ENCODE results near the gene POR. TPM values are rescaled to one million over a fixed set of nuclear protein-coding genes. Genes with fewer than 3 reads are reported as not detected.
A peak's percentile ranks its signal among the peaks of the same experiment; 100 is the strongest.

Gene POR
- total RNA-seq, 2 donors from 2014 or later = 22.7 to 40.9 TPM

GRCh38 chr7:75987805-75988567 is 73.0 kb downstream of the POR start:
- H3K9me3 Mint-ChIP-seq = no peaks in the 10 kb centered on the region
- DNase-seq (ENCODE audit: low spot score in 2 of 2) (no peak), ATAC-seq (no peak)
- H3K36me3 Mint-ChIP-seq = no peaks in the 10 kb centered on the region
- H3K27ac Mint-ChIP-seq = no peak overlapping the region

GRCh38 chr7:75988568-75989499 is 73.9 kb downstream of the POR start:
- Mint-ChIP-seq H3K36me3 (no peaks in the 10 kb centered on the region), H3K27ac (no peak overlapping the region), H3K9me3 (no peaks in the 10 kb centered on the region)
- ATAC-seq (no peak), DNase-seq (ENCODE audit: low spot score in 2 of 2) (no peak)

GRCh38 chr7:75989500-75990388 is 74.8 kb downstream of the POR start:
- ATAC-seq = no peak
- no peaks in the 10 kb centered on the region for H3K36me3 Mint-ChIP-seq
- DNase-seq (ENCODE audit: low spot score in 2 of 2) = no peak
- no peaks in the 10 kb centered on the region for H3K9me3 Mint-ChIP-seq
- peak overlapping the region in 1 of 2 donors; percentile 1 for H3K27ac Mint-ChIP-seq

GRCh38 chr7:75991531-75992082 is 76.7 kb downstream of the POR start:
- DNase-seq (ENCODE audit: low spot score in 2 of 2) (no peak), ATAC-seq (no peak)
- H3K36me3 Mint-ChIP-seq = peaks cover 0 to 2% of the 10 kb centered on the region in 2 donors
- no peak overlapping the region for H3K27ac Mint-ChIP-seq
- no peaks in the 10 kb centered on the region for H3K9me3 Mint-ChIP-seq

GRCh38 chr7:75992083-75992755 is 77.3 kb downstream of the POR start:
- Mint-ChIP-seq H3K9me3 (no peaks in the 10 kb centered on the region), H3K36me3 (peaks cover 0 to 5% of the 10 kb centered on the region in 2 donors), H3K27ac (no peak overlapping the region)
- no peak for ATAC-seq
- DNase-seq (ENCODE audit: low spot score in 2 of 2) = no peak

GRCh38 chr7:75993689-75994387 is 78.9 kb downstream of the POR start:
- Mint-ChIP-seq H3K27ac (peak overlapping the region; percentile 29 to 52), H3K9me3 (no peaks in the 10 kb centered on the region), H3K36me3 (peaks cover 0 to 5% of the 10 kb centered on the region in 2 donors)
- ATAC-seq (peak; percentile 14 to 52), DNase-seq (ENCODE audit: low spot score in 2 of 2) (no peak)

GRCh38 chr7:75994388-75995051 is 79.6 kb downstream of the POR start, which contains the start of gene TMEM120A:
Gene TMEM120A (minus strand): TSS chr7:75994595. CDS start chr7:75994570, 25 bp downstream.
- peaks cover 0 to 5% of the 10 kb centered on the region in 2 donors for H3K36me3 Mint-ChIP-seq
- no peaks in the 10 kb centered on the region for H3K9me3 Mint-ChIP-seq
- peak; percentile 92 to 96 for DNase-seq (ENCODE audit: low spot score in 2 of 2)
- peak; percentile 98 for ATAC-seq
- peak within 1 kb of the TSS; percentile 29 to 52 for H3K27ac Mint-ChIP-seq

- Mint-ChIP-seq H3K9me3 (no peaks in the 10 kb centered on the region), H3K27ac (peak overlapping the region in 1 of 2 donors; percentile 34), H3K36me3 (peaks cover 0 to 5% of the 10 kb centered on the region in 2 donors)
- DNase-seq (ENCODE audit: low spot score in 2 of 2) (peak in 1 of 2 donors; percentile 34), ATAC-seq (no peak)
Measured at GRCh38 chr7:75995052-75995471, 80.1 kb downstream of the POR start.

- H3K9me3 Mint-ChIP-seq = no peaks in the 10 kb centered on the region
- DNase-seq (ENCODE audit: low spot score in 2 of 2) (peak in 1 of 2 donors; percentile 50), ATAC-seq (no peak)
- H3K27ac Mint-ChIP-seq = no peak overlapping the region
- H3K36me3 Mint-ChIP-seq = peaks cover 0 to 5% of the 10 kb centered on the region in 2 donors
Measured at GRCh38 chr7:75995996-75996395, 81.0 kb downstream of the POR start.

GRCh38 chr7:75996476-75996875 is 81.5 kb downstream of the POR start:
- no peaks in the 10 kb centered on the region for H3K9me3 Mint-ChIP-seq
- ATAC-seq (no peak), DNase-seq (ENCODE audit: low spot score in 2 of 2) (peak in 1 of 2 donors; percentile 13)
- H3K36me3 Mint-ChIP-seq = peaks cover 0 to 5% of the 10 kb centered on the region in 2 donors
- no peak overlapping the region for H3K27ac Mint-ChIP-seq

- Mint-ChIP-seq H3K27ac (no peak overlapping the region), H3K36me3 (peaks cover 3 to 5% of the 10 kb centered on the region in 2 donors), H3K9me3 (no peaks in the 10 kb centered on the region)
- ATAC-seq = no peak
- DNase-seq (ENCODE audit: low spot score in 2 of 2) = no peak
Measured at GRCh38 chr7:75998038-75998437, 83.1 kb downstream of the POR start.

- H3K27ac Mint-ChIP-seq = no peak overlapping the region
- ATAC-seq (no peak), DNase-seq (ENCODE audit: low spot score in 2 of 2) (no peak)
- H3K9me3 Mint-ChIP-seq = no peaks in the 10 kb centered on the region
- peaks cover 10 to 11% of the 10 kb centered on the region in 2 donors for H3K36me3 Mint-ChIP-seq
Measured at GRCh38 chr7:76000566-76000965, 85.6 kb downstream of the POR start.

GRCh38 chr7:76002139-76002538 is 87.2 kb downstream of the POR start:
- H3K9me3 Mint-ChIP-seq = no peaks in the 10 kb centered on the region
- ATAC-seq = no peak
- peaks cover 6 to 11% of the 10 kb centered on the region in 2 donors for H3K36me3 Mint-ChIP-seq
- DNase-seq (ENCODE audit: low spot score in 2 of 2) = no peak
- H3K27ac Mint-ChIP-seq = no peak overlapping the region

GRCh38 chr7:76002822-76003221 is 87.9 kb downstream of the POR start:
- Mint-ChIP-seq H3K27ac (no peak overlapping the region), H3K9me3 (no peaks in the 10 kb centered on the region), H3K36me3 (peaks cover 6 to 11% of the 10 kb centered on the region in 2 donors)
- no peak for ATAC-seq
- no peak for DNase-seq (ENCODE audit: low spot score in 2 of 2)
